HepG2 (cell line): Measurements from ENCODE around the gene RBM46. TPM values are rescaled to one million over a fixed set of nuclear protein-coding genes. Genes with fewer than 3 reads are reported as not detected.

Experiments used
- ATAC-seq: fragments of 200-7000 bp; cut with Tn5 transposase; 3 replicates; pipeline ENCODE4 v1.9.1; 2020; ENCODE audit warnings: mild to moderate bottlenecking, moderate library complexity
- BruUV-seq: library from RNA; stranded (reverse); fragments of 400-500 nt; replicated peaks from 2 replicates; lab custom pipeline; 2021; lab: Mats Ljungman, UMichigan
- CTCF ChIA-PET: fragments of 300-600 bp; formaldehyde crosslinking; extraction: SDS; loops from one replicate; lab custom pipeline; 2021; ENCODE audit warnings: low total read pairs, inconsistent platforms, low intra/inter-chr PET ratio; lab: Yijun Ruan, JAX
- POLR2A ChIA-PET: fragments of 350-600 bp; sonication (Branson Sonifier 250); formaldehyde crosslinking; loops from one replicate; lab custom pipeline; 2020; ENCODE audit warnings: antibody characterized with exemption, inconsistent platforms; lab: Yijun Ruan, JAX
- DNase-seq: peaks from one replicate; pipeline ENCODE4 v3.0.0-alpha.2; 2015; ENCODE audit warnings: low spot score
- FAIRE-seq: peaks from 3 replicates; lab custom pipeline; 2011; peaks lifted over from hg19 to GRCh38; lab: Jason Lieb, UNC
- H2AFZ ChIP-seq: one replicate; pipeline ENCODE4 v1.6.1; 2011; ENCODE audit warnings: low read length, inconsistent platforms
- H3K27ac ChIP-seq: fragments of 300-600 bp; 3 replicates; pipeline ENCODE4 v1.8.0; 2011; ENCODE audit warnings: mixed run types, mild to moderate bottlenecking, mixed read lengths, low read length, inconsistent platforms; ENCODE audit not compliant: insufficient read depth; ENCODE audit errors: extremely low read length
- H3K27me3 ChIP-seq, 2 experiments: fragments of 200-600 bp in 1 of 2; 2 replicates in 1 of 2; 3 replicates in 1 of 2; pipeline versions ENCODE4 v1.6.0 to v1.8.0; 2011; ENCODE audit warnings: low read length in 2 of 2, mild to moderate bottlenecking in 2 of 2, moderate library complexity in 2 of 2, inconsistent platforms in 1 of 2; ENCODE audit not compliant: insufficient read depth in 2 of 2, control insufficient read depth in 1 of 2
- H3K36me3 ChIP-seq, 2 experiments: fragments of 200-600 bp in 1 of 2; replicated peaks in 1 of 2; 2 replicates in 1 of 2; 3 replicates in 1 of 2; pipeline versions ENCODE4 v1.5.1 to v1.8.0; 2011; ENCODE audit warnings: low read length in 2 of 2, inconsistent platforms in 1 of 2; ENCODE audit not compliant: insufficient read depth in 2 of 2, control insufficient read depth in 1 of 2
- H3K4me1 ChIP-seq: 2 replicates; pipeline ENCODE4 v1.5.1; 2012; ENCODE audit warnings: low read length, inconsistent platforms; ENCODE audit not compliant: insufficient read depth
- H3K4me2 ChIP-seq: 2 replicates; pipeline ENCODE4 v1.6.0; 2011; ENCODE audit warnings: low read depth, low read length, inconsistent platforms
- H3K4me3 ChIP-seq, 3 experiments: fragments of 200-600 bp in 1 of 3; sonication (generic), shearing (Covaris generic) in 1 of 3; replicated peaks in 1 of 3; 2 replicates each; pipeline ENCODE4 v1.5.1; 2011 to 2016; ENCODE audit warnings: low read length in 3 of 3, inconsistent platforms in 2 of 3, low read depth in 2 of 3, mild to moderate bottlenecking in 2 of 3, control low read depth in 1 of 3, mixed read lengths in 1 of 3; ENCODE audit not compliant: insufficient read depth in 1 of 3
- H3K79me2 ChIP-seq: one replicate; pipeline ENCODE4 v1.6.1; 2011; ENCODE audit warnings: low read length, inconsistent platforms; ENCODE audit not compliant: insufficient read depth
- H3K9ac ChIP-seq: 2 replicates; pipeline ENCODE4 v1.6.0; 2011; ENCODE audit warnings: mild to moderate bottlenecking, low read depth, low read length, inconsistent platforms; ENCODE audit not compliant: insufficient read depth
- H3K9me3 ChIP-seq: 2 replicates; pipeline ENCODE4 v1.5.1; 2012; ENCODE audit warnings: mild to moderate bottlenecking, low read length
- H4K20me1 ChIP-seq: 2 replicates; pipeline ENCODE4 v1.6.0; 2011; ENCODE audit warnings: inconsistent platforms, mild to moderate bottlenecking, low read length, moderate library complexity; ENCODE audit not compliant: insufficient read depth
- BCL6 ChIP-seq: IDR thresholded peaks from 2 replicates; pipeline ENCODE4 v1.6.1; 2016; ENCODE audit warnings: missing genetic modification reagents, missing compliant biosample characterization
- CTCF ChIP-seq: sonication (generic); formaldehyde crosslinking; IDR thresholded peaks from 2 replicates; pipeline ENCODE4 v1.5.0; 2020; ENCODE audit warnings: mild to moderate bottlenecking, missing genetic modification reagents, moderate library complexity
- ELF4 ChIP-seq: sonication (generic); formaldehyde crosslinking; IDR thresholded peaks from 2 replicates; pipeline ENCODE4 v1.5.0; 2020; ENCODE audit warnings: missing genetic modification reagents, mild to moderate bottlenecking, moderate library complexity, borderline replicate concordance
- ETV5 ChIP-seq: IDR thresholded peaks from 2 replicates; pipeline ENCODE4 v1.6.1; 2018; ENCODE audit warnings: missing biosample characterization, missing genetic modification reagents, inconsistent platforms, borderline replicate concordance
- HOXA3 ChIP-seq: sonication (generic); formaldehyde crosslinking; IDR thresholded peaks from 2 replicates; pipeline ENCODE4 v1.5.0; 2020; ENCODE audit warnings: missing genetic modification reagents
- RAD21 ChIP-seq: fragments of 450-650 bp; formaldehyde crosslinking; IDR thresholded peaks from 2 replicates; pipeline ENCODE4 v1.5.0; 2020; ENCODE audit warnings: mild to moderate bottlenecking
- SMC3 ChIP-seq: IDR thresholded peaks from 2 replicates; pipeline ENCODE4 v1.6.1; 2011; ENCODE audit warnings: low read length, improper control_type of control experiment
- SOX6 ChIP-seq, 2 experiments: fragments of 450-650 bp in 1 of 2; sonication (generic) in 1 of 2; formaldehyde crosslinking in 1 of 2; IDR thresholded peaks; 2 replicates each; pipeline versions ENCODE4 v1.4.0 to v1.6.1; 2017 to 2020; ENCODE audit warnings: antibody characterized with exemption in 1 of 2, mild to moderate bottlenecking in 1 of 2, missing genetic modification reagents in 1 of 2
- STAG1 ChIP-seq: sonication (generic); formaldehyde crosslinking; IDR thresholded peaks from 2 replicates; pipeline ENCODE4 v1.4.0; 2020; ENCODE audit warnings: missing genetic modification reagents
- ZBTB4 ChIP-seq: sonication (generic); formaldehyde crosslinking; IDR thresholded peaks from 2 replicates; pipeline ENCODE4 v1.4.0; 2020; ENCODE audit warnings: missing genetic modification reagents, mild to moderate bottlenecking, borderline replicate concordance
- ZMAT5 ChIP-seq: sonication (generic); formaldehyde crosslinking; IDR thresholded peaks from 2 replicates; pipeline ENCODE4 v1.5.0; 2020; ENCODE audit warnings: mild to moderate bottlenecking, low read depth, missing genetic modification reagents, borderline replicate concordance
- ZNF460 ChIP-seq: sonication (generic); formaldehyde crosslinking; IDR thresholded peaks from 2 replicates; pipeline ENCODE4 v1.5.1; 2020; ENCODE audit warnings: missing genetic modification reagents, mild to moderate bottlenecking, borderline replicate concordance
- ZNF572 ChIP-seq: sonication (generic); formaldehyde crosslinking; IDR thresholded peaks from 2 replicates; pipeline ENCODE4 v1.5.1; 2020; ENCODE audit warnings: mild to moderate bottlenecking, missing genetic modification reagents
- WGBS: methylation state at CpG from one replicate; pipeline ENCODE4 v1.1.6; 2017; ENCODE audit warnings: low lambda C conversion rate; 5-methylcytosine and 5-hydroxymethylcytosine counted together
- in situ Hi-C: cut with HindIII; loops from 2 replicates; pipeline ENCODE4 v1.10.0; 2017; ENCODE audit warnings: low pct_unique_long_range_greater_than_20kb; ENCODE audit not compliant: extremely low pct_ligation_motif_present
- intact Hi-C: fragments of 100-400 bp; cut with micrococcal nuclease; formaldehyde crosslinking; loops from one replicate; pipeline ENCODE4 v1.10.0; 2022; ENCODE audit not compliant: unreplicated experiment
- polyA plus RNA-seq, 8 experiments: library from polyadenylated mRNA; depleted of rRNA in 3 of 8; stranded (reverse) in 7 of 8; unstranded in 1 of 8; fragments of >200 nt; fragmentation: Illumina TruSeq in 4 of 8; extraction: Trizol in 4 of 8; gene quantifications; 2 replicates each; pipeline versions ENCODE4 v1.2.1 to v1.2.3, GENCODE V29; 2011 to 2016; ENCODE audit warnings: low read depth in 4 of 8, missing spikeins in 1 of 8, mixed read lengths in 1 of 8; ENCODE audit not compliant: insufficient read depth in 1 of 8
- total RNA-seq, 5 experiments: library from RNA; depleted of rRNA; stranded (reverse); fragments of >200 nt; fragmentation: Illumina TruSeq; extraction: Trizol; gene quantifications; 2 replicates each; pipeline ENCODE4 v1.2.3, GENCODE V29; 2016; ENCODE audit warnings: low read depth in 1 of 5

RBM46 gene
- total and polyA plus RNA-seq, 2 of the 13 experiments (the other 11 are each of a cell fraction or from before 2014, with no cell fraction given): not detected

GRCh38 chr4:154779362-154779947 lies 1.6 kb upstream of the RBM46 start:
- CTCF ChIA-PET: interaction anchor here (1.8 to 2.0 kb wide), 2 partner anchors 142 to 153 kb away, joined by 8 to 18 read pairs; no protein-coding TSS in a partner anchor
- no TSS peak for BruUV-seq
- intact Hi-C loops: loop anchor here (1.0 to 2.0 kb wide), 5 partner anchors 93 to 227 kb away; no protein-coding TSS in a partner anchor
- DNase-seq (peak; percentile 23), FAIRE-seq (peak; percentile 57), ATAC-seq (no peak)
- Histone ChIP-seq H3K79me2 (no peaks in the 10 kb centered on the region), H3K9ac (no peak overlapping the region), H2AFZ (no peak overlapping the region), H4K20me1 (no peaks in the 10 kb centered on the region), H3K27ac (no peak overlapping the region), H3K4me2 (no peak overlapping the region), H3K9me3 (no peaks in the 10 kb centered on the region), H3K36me3 (no peaks in the 10 kb centered on the region), H3K4me1 (no peaks in the 10 kb centered on the region), H3K4me3 (no peak overlapping the region), H3K27me3 (no peaks in the 10 kb centered on the region)
- in situ Hi-C loops: loop anchor here (5.0 kb wide), 2 partner anchors 137 to 227 kb away; partner anchors contain the start of gene PLRG1
- no peak for TF ChIP-seq ELF4
- TF ChIP-seq ZBTB4 (CRISPR knock-in tag): no peak
- peak; percentile 59 for TF ChIP-seq SMC3
- TF ChIP-seq ZMAT5: no peak
- TF ChIP-seq STAG1 (CRISPR knock-in tag): peak; percentile 67
- peak; percentile 57 for TF ChIP-seq CTCF (CRISPR knock-in tag)
- TF ChIP-seq HOXA3 (CRISPR knock-in tag): no peak
- no peak for TF ChIP-seq ZNF572 (CRISPR knock-in tag)
- no peak for TF ChIP-seq ETV5
- 0 out of 2 replicates have a peak, but pooled peaks have one; percentile 23 for TF ChIP-seq RAD21 (CRISPR knock-in tag)
- no peak for TF ChIP-seq ZNF460
- TF ChIP-seq SOX6 (IDR thresholded peaks at IDR 0.05): no peak
- no peak for TF ChIP-seq SOX6 (CRISPR knock-in tag; IDR thresholded peaks at IDR 0.05)
- peak; percentile 85 for TF ChIP-seq BCL6 (CRISPR knock-in tag)
- 2% methylated on average over 3 of the region's 3 CpGs for WGBS
- POLR2A ChIA-PET: no interaction called here
